Activated naive CD8-positive, alpha-beta T cell treated with anti-CD3 and anti-CD28 coated beads, Interleukin-2, amount 50 U/mL, for 24 hours (primary cell): ENCODE data around the gene LRRC74A.
"Not testable (repeated sequence)": the region's sequence is repeated elsewhere in the genome, so short reads cannot be mapped to it uniquely, and the experiment has no call there.

Experiments
- ATAC-seq: fragments of 150-1000 bp; cut with Tn5 transposase; one replicate; pipeline ENCODE4 v1.10.0; 2021
- DNase-seq: peaks from one replicate; pipeline ENCODE4 v3.0.0; 2021
- H3K27ac Mint-ChIP-seq: one replicate; pipeline ENCODE4 v1.8.0; 2021; ENCODE audit warnings: mild to moderate bottlenecking, mixed read lengths
- H3K27me3 Mint-ChIP-seq: one replicate; pipeline ENCODE4 v1.8.0; 2021; ENCODE audit warnings: mixed read lengths
- H3K36me3 Mint-ChIP-seq: one replicate; pipeline ENCODE4 v1.8.0; 2021; ENCODE audit warnings: low read depth, mixed read lengths
- H3K4me1 Mint-ChIP-seq: one replicate; pipeline ENCODE4 v1.8.0; 2021; ENCODE audit warnings: mixed read lengths
- H3K4me3 Mint-ChIP-seq: one replicate; pipeline ENCODE4 v1.8.0; 2021; ENCODE audit warnings: mild to moderate bottlenecking, moderate library complexity, mixed read lengths
- H3K9me3 Mint-ChIP-seq: one replicate; pipeline ENCODE4 v1.8.0; 2021; ENCODE audit warnings: mixed read lengths

The LRRC74A gene

DNA sequence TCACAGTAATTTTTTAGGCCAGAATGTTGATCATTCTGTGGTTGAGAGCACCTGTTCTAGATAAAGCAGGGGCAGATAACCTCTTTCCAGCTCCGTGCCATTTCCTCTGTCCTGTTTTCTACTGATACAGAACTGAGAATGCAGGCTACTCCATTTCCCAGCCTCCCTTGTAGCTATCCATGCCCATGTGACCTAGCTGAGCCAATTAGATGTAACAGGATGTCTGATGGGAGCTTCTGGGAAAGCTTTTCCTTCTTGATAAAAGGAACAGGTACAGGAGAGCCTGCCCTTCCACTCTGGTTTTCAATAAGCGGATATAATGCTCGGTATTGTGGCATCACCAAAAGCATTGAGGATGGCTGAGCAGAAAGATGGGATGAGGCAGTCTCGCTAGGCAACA is 54.2 kb downstream of the LRRC74A start:
- no peaks in the 10 kb centered on the region for H3K27me3 Mint-ChIP-seq
- DNase-seq: no peak

DNA sequence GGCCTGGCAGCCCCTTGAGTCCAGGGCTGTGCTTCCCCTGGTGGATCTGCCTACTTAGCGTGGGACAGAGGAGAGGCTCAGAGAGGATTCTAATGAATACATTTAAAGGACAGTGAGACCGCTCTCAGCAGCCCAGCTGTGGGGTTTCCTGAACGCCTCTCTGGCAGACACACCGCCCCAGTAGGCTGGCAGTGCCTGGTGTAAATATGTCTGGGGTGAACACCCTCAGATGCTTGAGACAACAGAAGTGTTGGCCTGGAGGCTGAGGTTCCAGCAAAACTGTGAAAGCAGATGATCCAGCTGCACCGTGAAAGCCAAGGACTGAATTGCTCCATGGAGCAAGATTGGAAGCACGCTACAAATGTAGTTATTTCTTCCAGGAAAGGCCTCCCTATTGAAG is 55.1 kb downstream of the LRRC74A start:
- DNase-seq: no peak

More for the DNA sequence above, 54.2 kb downstream of the LRRC74A start:
- H3K9me3 Mint-ChIP-seq: no peaks in the 10 kb centered on the region
- H3K4me3 Mint-ChIP-seq: no peak overlapping the region
- no peak for ATAC-seq
- H3K4me1 Mint-ChIP-seq: peaks cover 4% of the 10 kb centered on the region
- H3K36me3 Mint-ChIP-seq: no peaks in the 10 kb centered on the region
- H3K27ac Mint-ChIP-seq: no peak overlapping the region

DNA sequence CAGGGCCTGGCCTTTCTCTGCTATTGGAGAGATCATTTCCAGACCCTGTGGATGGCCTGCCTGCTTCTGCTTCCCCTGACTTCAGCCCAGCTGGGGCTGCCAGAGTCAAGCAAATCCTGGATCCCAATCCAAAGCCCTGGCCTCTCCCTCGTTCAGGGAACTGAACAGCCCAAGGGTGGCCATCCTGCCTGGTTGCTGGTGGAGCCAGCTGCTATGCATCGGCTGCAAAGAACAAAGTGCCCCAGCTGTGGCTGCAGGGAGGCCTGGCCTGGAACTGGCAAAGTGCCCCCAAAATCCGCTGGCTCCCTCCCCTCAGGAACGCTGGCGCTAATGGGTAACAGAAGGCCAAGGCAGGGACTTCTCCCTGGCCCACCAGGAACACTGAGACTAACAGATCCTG is 56.4 kb downstream of the LRRC74A start:
- H3K36me3 Mint-ChIP-seq: no peaks in the 10 kb centered on the region
- no peaks in the 10 kb centered on the region for H3K9me3 Mint-ChIP-seq
- ATAC-seq (no peak), DNase-seq (no peak)
- H3K27me3 Mint-ChIP-seq: no peaks in the 10 kb centered on the region
- no peak overlapping the region for H3K27ac Mint-ChIP-seq
- no peak overlapping the region for H3K4me3 Mint-ChIP-seq
- H3K4me1 Mint-ChIP-seq: peaks cover 4% of the 10 kb centered on the region

More for the DNA sequence above, 55.1 kb downstream of the LRRC74A start:
- Mint-ChIP-seq H3K4me3 (no peak overlapping the region), H3K36me3 (no peaks in the 10 kb centered on the region), H3K4me1 (peaks cover 4% of the 10 kb centered on the region), H3K9me3 (no peaks in the 10 kb centered on the region), H3K27ac (no peak overlapping the region), H3K27me3 (no peaks in the 10 kb centered on the region)
- ATAC-seq: no peak

DNA sequence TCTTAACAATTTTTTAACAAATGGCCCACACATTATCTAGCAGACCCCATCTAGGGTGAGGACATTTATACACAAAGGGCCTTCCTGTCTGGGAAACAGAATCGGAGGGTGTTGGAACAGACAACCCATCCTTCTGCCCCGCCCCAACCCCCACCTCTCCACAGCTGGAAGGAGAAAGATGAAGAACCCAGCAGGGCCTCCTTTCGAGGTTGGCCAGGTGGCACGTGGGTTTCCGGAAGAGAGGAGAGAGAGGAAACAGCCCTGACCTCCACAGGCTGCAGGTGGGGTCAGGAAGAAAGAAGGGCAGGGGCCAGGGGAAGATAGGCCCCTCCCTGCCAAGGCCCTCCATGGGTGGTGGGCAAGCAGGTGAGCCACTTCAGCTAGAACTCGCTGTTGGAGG is 57.2 kb downstream of the LRRC74A start:
- no peak overlapping the region for H3K27ac Mint-ChIP-seq
- no peaks in the 10 kb centered on the region for H3K27me3 Mint-ChIP-seq
- DNase-seq (no peak), ATAC-seq (no peak)
- peaks cover 4% of the 10 kb centered on the region for H3K4me1 Mint-ChIP-seq
- H3K36me3 Mint-ChIP-seq: no peaks in the 10 kb centered on the region
- no peak overlapping the region for H3K4me3 Mint-ChIP-seq
- no peaks in the 10 kb centered on the region for H3K9me3 Mint-ChIP-seq

DNA sequence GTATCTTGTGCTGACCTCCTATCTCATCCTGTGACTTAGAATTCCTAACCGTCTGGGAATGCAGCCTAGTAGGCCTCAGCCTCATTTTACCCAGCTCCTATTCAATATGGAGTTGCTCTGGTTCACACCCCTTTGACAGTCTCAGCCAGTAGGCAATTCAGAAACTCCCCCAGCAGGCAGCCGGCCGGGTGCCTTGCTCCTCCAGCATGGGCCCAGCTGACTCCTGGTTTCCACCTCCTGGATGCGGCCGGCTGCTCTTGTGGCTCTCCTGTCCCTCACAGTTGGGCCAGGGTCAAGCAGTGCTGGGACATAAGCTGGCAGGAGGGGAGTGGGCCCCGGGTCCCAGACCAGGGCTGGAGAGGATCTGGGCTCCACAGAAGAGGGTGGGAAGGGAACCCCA is 58.2 kb downstream of the LRRC74A start:
- Mint-ChIP-seq H3K27ac (no peak overlapping the region), H3K4me1 (peaks cover 4% of the 10 kb centered on the region), H3K27me3 (no peaks in the 10 kb centered on the region)

DNA sequence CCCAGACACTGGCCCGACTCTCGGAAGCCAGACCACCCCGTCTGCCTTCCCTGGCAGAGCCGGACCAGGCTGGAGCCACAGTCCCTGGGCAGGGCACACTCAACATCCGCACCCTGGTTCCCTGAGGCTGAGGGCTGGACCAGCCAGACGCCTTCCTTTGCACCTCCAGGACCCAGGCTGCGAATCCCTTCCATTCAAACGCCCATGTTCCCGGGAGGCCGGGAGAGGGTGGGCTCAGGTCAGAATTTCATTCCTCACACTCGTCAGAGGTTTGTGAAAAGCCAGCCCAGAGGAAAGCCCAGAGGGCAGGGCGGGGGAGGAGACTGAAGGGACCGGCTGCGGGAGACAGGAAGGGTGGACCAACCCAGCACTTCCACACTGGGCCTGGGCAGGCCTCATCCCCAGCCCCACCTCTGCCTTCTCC is 58.7 kb downstream of the LRRC74A start:
- H3K36me3 Mint-ChIP-seq: no peaks in the 10 kb centered on the region
- DNase-seq: no peak

More for the DNA sequence above, 58.2 kb downstream of the LRRC74A start:
- H3K4me3 Mint-ChIP-seq: no peak overlapping the region
- no peak for DNase-seq
- no peaks in the 10 kb centered on the region for H3K36me3 Mint-ChIP-seq
- ATAC-seq: no peak
- H3K9me3 Mint-ChIP-seq: no peaks in the 10 kb centered on the region

DNA sequence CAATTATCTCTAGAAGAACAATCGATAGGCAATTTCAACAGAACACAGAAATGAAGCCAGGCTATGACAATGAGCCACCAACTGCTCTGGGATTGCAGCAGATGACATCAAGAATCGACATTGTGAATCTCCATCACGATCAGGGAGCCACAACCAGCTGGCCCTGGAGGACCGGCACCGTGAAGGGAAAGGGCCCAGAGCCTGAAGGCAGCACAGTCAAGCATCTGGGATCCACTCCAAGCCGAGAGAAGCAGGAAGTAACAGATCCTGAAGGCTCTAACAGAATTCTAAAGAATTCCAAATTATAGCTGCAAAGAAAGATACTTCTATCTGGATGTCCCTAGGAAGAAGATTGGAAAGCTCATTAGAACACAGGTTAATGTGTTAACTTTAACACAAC is 61.0 kb downstream of the LRRC74A start:
- Mint-ChIP-seq H3K36me3 (no peaks in the 10 kb centered on the region), H3K27ac (no peak overlapping the region), H3K4me3 (no peak overlapping the region), H3K27me3 (no peaks in the 10 kb centered on the region), H3K4me1 (peaks cover 4% of the 10 kb centered on the region), H3K9me3 (no peaks in the 10 kb centered on the region)
- DNase-seq (no peak), ATAC-seq (no peak)

More for the DNA sequence above, 58.7 kb downstream of the LRRC74A start:
- ATAC-seq: no peak
- H3K27me3 Mint-ChIP-seq: no peaks in the 10 kb centered on the region
- no peaks in the 10 kb centered on the region for H3K9me3 Mint-ChIP-seq
- peaks cover 4% of the 10 kb centered on the region for H3K4me1 Mint-ChIP-seq
- H3K4me3 Mint-ChIP-seq: no peak overlapping the region
- no peak overlapping the region for H3K27ac Mint-ChIP-seq

DNA sequence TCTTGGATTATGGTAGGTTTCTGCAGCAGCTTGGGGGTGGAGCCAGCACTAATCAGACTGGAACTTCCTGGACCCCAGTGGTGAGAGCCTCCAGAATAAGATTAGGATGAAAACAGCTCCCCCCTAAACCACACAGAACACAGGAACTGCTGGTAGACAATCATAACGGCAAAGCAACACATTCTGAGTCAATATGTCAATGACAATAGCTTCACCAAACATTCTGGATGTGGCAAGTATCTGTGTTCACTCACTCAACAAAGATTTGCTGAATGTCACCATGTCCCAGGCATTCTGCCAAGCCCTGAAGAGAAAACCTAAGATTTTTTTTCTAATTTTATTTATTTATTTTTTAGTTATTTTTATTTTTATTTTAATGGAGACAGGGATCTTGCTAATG is 65.2 kb downstream of the LRRC74A start:
- Mint-ChIP-seq H3K4me3 (no peak overlapping the region), H3K27me3 (no peaks in the 10 kb centered on the region), H3K27ac (no peak overlapping the region), H3K9me3 (peaks cover 9% of the 10 kb centered on the region), H3K36me3 (peaks cover 3% of the 10 kb centered on the region), H3K4me1 (no peaks in the 10 kb centered on the region)
- no peak for DNase-seq
- no peak for ATAC-seq

DNA sequence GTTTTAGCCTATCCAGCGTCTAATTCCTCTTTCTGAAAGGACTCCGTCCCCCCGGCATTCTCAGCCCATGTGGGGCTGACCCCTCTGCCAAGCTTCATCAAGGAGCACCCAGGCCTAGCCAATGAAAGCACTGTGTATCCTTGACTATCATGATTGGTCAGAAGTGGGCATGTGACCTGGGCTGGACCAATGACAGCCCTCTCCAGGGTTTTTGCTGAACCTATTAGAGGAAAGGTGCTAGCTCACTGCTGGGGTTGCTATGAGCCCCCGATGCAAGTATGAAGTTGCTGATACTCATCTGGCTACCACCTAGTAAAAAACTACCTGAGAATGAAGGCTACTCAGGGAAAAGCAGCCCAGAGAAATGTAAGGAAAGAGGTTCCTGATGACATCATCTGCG is 68.1 kb downstream of the LRRC74A start:
- Mint-ChIP-seq H3K27me3 (no peaks in the 10 kb centered on the region), H3K4me3 (no peak overlapping the region), H3K9me3 (peaks cover 9% of the 10 kb centered on the region), H3K27ac (no peak overlapping the region), H3K36me3 (peaks cover 3% of the 10 kb centered on the region), H3K4me1 (no peaks in the 10 kb centered on the region)
- no peak for DNase-seq
- ATAC-seq: no peak

DNA sequence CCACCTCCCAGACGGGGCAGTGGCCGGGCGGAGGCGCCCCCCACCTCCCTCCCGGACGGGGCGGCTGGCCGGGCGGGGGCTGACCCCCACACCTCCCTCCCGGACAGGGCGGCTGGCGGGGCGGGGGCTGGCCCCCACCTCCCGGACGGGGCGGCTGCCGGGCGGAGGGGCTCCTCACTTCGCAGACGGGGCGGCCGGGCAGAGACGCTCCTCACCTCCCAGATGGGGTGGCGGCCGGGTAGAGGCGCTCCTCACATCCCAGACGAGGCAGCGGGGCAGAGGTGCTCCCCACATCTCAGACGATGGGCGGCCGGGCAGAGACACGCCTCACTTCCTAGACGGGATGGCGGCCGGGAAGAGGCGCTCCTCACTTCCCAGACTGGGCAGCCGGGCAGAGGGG is 71.8 kb downstream of the LRRC74A start:
- not testable (repeated sequence) for H3K4me3 Mint-ChIP-seq, H3K9me3 Mint-ChIP-seq, DNase-seq, H3K36me3 Mint-ChIP-seq, H3K27me3 Mint-ChIP-seq, ATAC-seq, H3K4me1 Mint-ChIP-seq, H3K27ac Mint-ChIP-seq

DNA sequence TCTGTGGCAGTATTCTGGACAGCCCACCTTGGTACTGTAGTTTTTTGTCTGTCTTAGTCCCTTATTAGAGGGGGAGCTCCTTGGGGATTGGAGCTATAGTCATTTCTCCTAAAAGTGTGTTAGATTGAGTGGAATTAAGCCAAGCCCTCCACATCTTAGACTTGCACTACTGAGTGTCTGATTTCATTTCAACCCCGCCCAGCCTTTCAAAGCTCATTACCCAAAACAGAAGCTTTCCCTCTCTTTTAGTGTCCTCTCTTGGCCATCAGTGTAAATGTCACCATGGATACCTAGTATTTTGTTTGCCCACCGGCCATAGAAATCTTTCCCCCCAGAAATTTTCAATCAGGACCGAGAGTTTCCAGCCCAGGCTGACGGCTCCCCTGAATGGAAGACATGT is 74.5 kb downstream of the LRRC74A start:
- H3K27ac Mint-ChIP-seq: no peak overlapping the region
- no peak overlapping the region for H3K4me3 Mint-ChIP-seq
- no peak for DNase-seq
- no peaks in the 10 kb centered on the region for H3K27me3 Mint-ChIP-seq
- no peaks in the 10 kb centered on the region for H3K36me3 Mint-ChIP-seq
- no peak for ATAC-seq
- peaks cover 16% of the 10 kb centered on the region for H3K4me1 Mint-ChIP-seq
- no peaks in the 10 kb centered on the region for H3K9me3 Mint-ChIP-seq

DNA sequence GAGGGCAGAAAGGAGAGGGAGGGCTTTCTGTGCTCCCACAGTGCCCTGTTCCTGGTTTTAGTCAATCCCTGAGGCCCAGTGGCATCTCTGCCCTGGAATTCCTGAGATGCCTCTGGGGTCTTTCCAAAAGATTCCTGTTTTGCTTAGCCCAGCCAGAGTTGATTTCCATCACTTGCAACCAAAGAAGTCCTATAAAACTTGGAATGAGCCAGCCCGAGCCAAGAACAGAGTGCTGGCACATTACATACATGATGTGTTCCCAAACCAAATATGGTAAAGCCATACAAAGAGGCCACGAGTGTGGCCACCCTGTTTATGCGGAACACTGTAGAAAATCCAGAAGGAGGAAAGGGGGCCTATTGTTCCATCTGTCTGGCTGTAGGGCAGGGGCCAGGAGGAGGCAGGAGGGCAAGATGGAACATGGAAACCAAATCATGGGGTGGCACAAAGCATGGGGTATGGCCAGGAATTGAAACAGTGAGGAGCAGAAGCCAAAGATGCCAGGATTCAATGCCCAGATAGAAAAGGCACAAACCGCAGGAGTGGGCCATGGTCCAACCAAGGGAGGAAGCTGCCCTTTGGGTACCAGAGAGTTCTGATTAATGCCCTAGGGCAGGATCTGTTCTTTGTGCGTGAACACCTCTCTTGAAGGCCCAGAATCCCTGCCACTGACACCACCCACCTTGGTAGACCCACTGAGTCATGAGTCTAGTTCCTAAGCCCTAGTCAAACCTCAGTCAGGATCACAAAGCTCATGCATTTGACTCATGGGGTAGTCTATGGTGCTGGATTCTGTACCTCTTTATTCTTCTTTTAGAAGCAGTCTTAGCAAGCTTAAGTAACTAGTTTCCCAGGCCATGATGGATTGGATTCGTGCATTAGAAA is 75.2 kb downstream of the LRRC74A start:
- DNase-seq: no peak
- H3K4me3 Mint-ChIP-seq: no peak overlapping the region
- H3K36me3 Mint-ChIP-seq: no peaks in the 10 kb centered on the region

DNA sequence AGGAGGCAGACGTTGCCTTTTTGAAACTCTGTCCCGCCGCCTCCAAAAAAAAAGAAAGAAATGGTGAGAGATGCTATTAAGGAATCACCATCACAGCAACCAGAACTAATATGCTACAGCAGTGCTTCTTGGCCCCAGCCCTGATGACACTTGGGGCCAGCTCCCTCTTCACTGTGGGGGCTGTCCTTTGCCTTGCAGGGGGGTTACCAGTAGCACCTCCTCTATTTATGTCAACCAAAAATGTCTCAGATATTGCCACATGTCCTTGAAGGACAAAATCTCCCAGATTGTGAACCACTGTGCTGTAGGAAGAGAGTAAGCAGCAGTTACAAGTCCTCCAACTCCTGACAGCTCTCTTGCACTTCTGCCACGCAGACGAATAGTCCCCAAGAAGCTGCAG is 76.4 kb downstream of the LRRC74A start:
- no peaks in the 10 kb centered on the region for H3K36me3 Mint-ChIP-seq
- no peak overlapping the region for H3K27ac Mint-ChIP-seq
- H3K4me3 Mint-ChIP-seq: no peak overlapping the region
- peaks cover 17% of the 10 kb centered on the region for H3K4me1 Mint-ChIP-seq
- no peak for ATAC-seq
- H3K9me3 Mint-ChIP-seq: no peaks in the 10 kb centered on the region
- DNase-seq: no peak
- H3K27me3 Mint-ChIP-seq: no peaks in the 10 kb centered on the region

More for the DNA sequence above, 75.2 kb downstream of the LRRC74A start:
- Mint-ChIP-seq H3K9me3 (no peaks in the 10 kb centered on the region), H3K4me1 (peaks cover 17% of the 10 kb centered on the region), H3K27me3 (no peaks in the 10 kb centered on the region), H3K27ac (no peak overlapping the region)
- ATAC-seq: no peak

DNA sequence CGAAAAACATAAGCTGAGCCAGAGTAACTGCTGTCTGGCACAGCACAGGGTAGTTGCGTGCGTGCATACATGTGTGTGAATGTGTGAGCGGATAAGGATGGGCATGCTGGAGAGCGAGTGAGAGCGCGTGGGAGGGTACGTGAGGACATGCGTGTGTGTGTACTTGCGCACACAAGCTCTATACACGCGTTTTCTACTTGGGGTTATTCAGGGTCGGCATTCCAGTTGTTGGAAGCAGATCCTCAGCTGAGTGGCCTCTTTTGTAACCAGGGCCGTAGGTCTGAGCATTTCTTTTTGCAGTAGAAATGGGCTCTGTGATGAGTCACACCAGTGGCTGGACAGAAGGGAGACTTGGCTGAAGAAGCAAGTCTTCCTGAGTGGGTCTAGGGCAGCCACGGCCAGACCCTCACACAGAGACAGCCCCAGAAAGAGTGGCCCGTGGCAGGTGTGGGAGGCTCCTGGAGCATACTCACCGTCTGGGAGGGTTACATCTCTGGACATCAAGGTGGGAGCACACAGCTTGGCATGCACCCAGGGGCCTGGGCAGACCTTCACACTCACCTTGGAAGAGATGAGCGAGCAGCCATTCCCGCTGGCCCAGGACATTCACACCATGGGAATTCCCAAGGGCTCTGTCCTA is 78.0 kb downstream of the LRRC74A start:
- H3K27me3 Mint-ChIP-seq: no peaks in the 10 kb centered on the region
- DNase-seq (no peak), ATAC-seq (no peak)
- H3K4me1 Mint-ChIP-seq: peaks cover 26% of the 10 kb centered on the region
- H3K4me3 Mint-ChIP-seq: no peak overlapping the region
- H3K27ac Mint-ChIP-seq: no peak overlapping the region
- no peaks in the 10 kb centered on the region for H3K36me3 Mint-ChIP-seq
- H3K9me3 Mint-ChIP-seq: no peaks in the 10 kb centered on the region
